PFSK-1 (cell line): ENCODE measurements around the gene NPPA.

Experiments used
- POLR2AphosphoS5 ChIP-seq: IDR thresholded peaks from 2 replicates; pipeline ENCODE4 v1.6.1; 2012; ENCODE audit warnings: low read depth, mild to moderate bottlenecking, control low read depth, low read length, moderate library complexity
- TAF1 ChIP-seq: IDR thresholded peaks from 2 replicates; pipeline ENCODE4 v1.6.1; 2012; ENCODE audit warnings: low read length, control low read depth, borderline replicate concordance; ENCODE audit not compliant: insufficient read depth

GRCh38 chr1:11804666-11805421 lies 42.7 kb downstream of the NPPA start:
- TF ChIP-seq POLR2AphosphoS5 (no peak), TAF1 (no peak)
